Dermis microvascular lymphatic vessel endothelial cell (primary cell): ENCODE data around the gene TBCD. TPM values are rescaled to one million over a fixed set of nuclear protein-coding genes. Genes with fewer than 3 reads are reported as not detected.
A peak's percentile ranks its signal among the peaks of the same experiment; 100 is the strongest.

ENCODE experiments used
- DNase-seq, 2 donors: peaks; one replicate each; pipeline versions ENCODE4 v3.0.0 to v3.0.0-alpha.2; 2010; ENCODE audit warnings: low read depth in 2 of 2
- total RNA-seq: library from RNA; depleted of rRNA; stranded (reverse); fragments of >200 nt; gene quantifications from 2 replicates; pipeline ENCODE4 v1.2.1, GENCODE V29; 2014

The TBCD gene
- total RNA-seq, 1 donor from 2014 or later = 52.5 TPM

GRCh38 chr17:82883419-82884031 lies 131.7 kb downstream of the TBCD start:
- DNase-seq = no peak

- no peak for DNase-seq
Observed at GRCh38 chr17:82884341-82884969, 132.6 kb downstream of the TBCD start.

- no peak for DNase-seq
Observed at GRCh38 chr17:82884970-82885353, 133.1 kb downstream of the TBCD start.

- DNase-seq = no peak
Observed at GRCh38 chr17:82887255-82888164, 135.6 kb downstream of the TBCD start.

- no peak for DNase-seq
Observed at GRCh38 chr17:82888583-82889495, 137.0 kb downstream of the TBCD start.

GRCh38 chr17:82889496-82890338 lies 137.9 kb downstream of the TBCD start:
- no peak for DNase-seq

- no peak for DNase-seq
Observed at GRCh38 chr17:82890339-82890730, 138.5 kb downstream of the TBCD start.

GRCh38 chr17:82890926-82891678 lies 139.2 kb downstream of the TBCD start:
- no peak for DNase-seq

GRCh38 chr17:82891911-82892310 lies 140.0 kb downstream of the TBCD start:
- DNase-seq = no peak

- DNase-seq = no peak
Observed at GRCh38 chr17:82892899-82893565, 141.2 kb downstream of the TBCD start.

GRCh38 chr17:82893779-82894178 lies 141.9 kb downstream of the TBCD start:
- DNase-seq = peak; percentile 36 to 50

- DNase-seq = peak in 1 of 2 donors; percentile 16
Observed at GRCh38 chr17:82894389-82894788, 142.5 kb downstream of the TBCD start.

GRCh38 chr17:82895087-82895486 lies 143.2 kb downstream of the TBCD start:
- no peak for DNase-seq

- no peak for DNase-seq
Observed at GRCh38 chr17:82896071-82897000, 144.5 kb downstream of the TBCD start.

GRCh38 chr17:82897514-82898249 lies 145.8 kb downstream of the TBCD start:
- DNase-seq = no peak

GRCh38 chr17:82898976-82899514 lies 147.2 kb downstream of the TBCD start:
- no peak for DNase-seq

GRCh38 chr17:82899941-82900340 lies 148.1 kb downstream of the TBCD start:
- DNase-seq = no peak
